ENCODE measurements around the gene LMF1. TPM values are rescaled to one million over a fixed set of nuclear protein-coding genes. Genes with fewer than 3 reads are reported as not detected.

LMF1 gene
- total and polyA plus RNA-seq, 2 of the 8 experiments (the other 6 are each of a cell fraction or from before 2014, with no cell fraction given): 3.5 to 9.1 TPM

DNA sequence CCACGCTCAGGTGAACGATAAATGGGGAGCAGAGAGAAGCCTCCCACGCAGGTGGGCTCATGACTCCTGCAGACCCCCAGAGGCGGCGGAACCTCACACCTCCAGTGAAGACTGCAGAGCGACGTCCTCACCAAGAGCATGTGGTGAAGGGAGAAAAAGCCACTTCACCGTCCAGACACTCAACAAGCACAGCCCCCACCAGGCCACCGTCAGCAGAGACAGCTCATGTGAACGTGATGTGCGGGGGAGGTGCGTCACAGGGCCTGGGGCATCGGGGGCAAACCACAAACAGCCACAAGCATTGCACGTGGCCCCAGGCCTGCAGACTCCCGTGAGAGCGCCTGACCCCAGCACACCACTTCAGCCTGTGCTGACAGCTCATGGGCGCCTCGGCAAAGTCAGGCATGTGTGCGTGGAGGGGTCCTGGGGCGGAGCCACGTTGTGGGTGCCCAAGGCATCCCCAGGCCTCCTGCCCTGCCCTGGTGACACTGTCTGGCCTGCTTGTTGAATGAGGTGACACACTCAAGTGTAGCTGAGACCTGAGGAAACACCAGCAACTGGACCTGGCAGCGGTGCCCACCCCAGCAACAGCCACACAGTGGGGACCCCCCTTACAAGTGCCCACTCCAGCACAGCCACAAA lies 19.0 kb downstream of the LMF1 start:
- Histone ChIP-seq H4K8ac (ENCODE audit: extremely low read depth, insufficient read depth, low read length) (no peak overlapping the region), H3K27ac (ENCODE audit: low read depth, low read length) (no peak overlapping the region)
- TF ChIP-seq TBP (IDR thresholded peaks at IDR 0.05; ENCODE audit: low read depth, low read length) (no peak), KDM5A (IDR thresholded peaks at IDR 0.05; ENCODE audit: low read length) (no peak), RBBP5 (IDR thresholded peaks at IDR 0.05; ENCODE audit: borderline replicate concordance, low read depth, low read length) (no peak), SIX5 (IDR thresholded peaks at IDR 0.05; ENCODE audit: low read depth, low read length) (no peak), EP300 (IDR thresholded peaks at IDR 0.05; ENCODE audit: borderline replicate concordance in 1 of 2, low read depth in 2 of 2, low read length in 2 of 2) (no peak), ASH2L (IDR thresholded peaks at IDR 0.05; ENCODE audit: low read length) (no peak), KDM1A (IDR thresholded peaks at IDR 0.05; ENCODE audit: borderline replicate concordance, low read length) (no peak), EZH2 (IDR thresholded peaks at IDR 0.05; ENCODE audit: low read depth, low read length, severe bottlenecking) (no peak), CBX8 (IDR thresholded peaks at IDR 0.05; ENCODE audit: borderline replicate concordance, low read depth, low read length) (no peak)
- TF ChIP-seq, protein P1, sequence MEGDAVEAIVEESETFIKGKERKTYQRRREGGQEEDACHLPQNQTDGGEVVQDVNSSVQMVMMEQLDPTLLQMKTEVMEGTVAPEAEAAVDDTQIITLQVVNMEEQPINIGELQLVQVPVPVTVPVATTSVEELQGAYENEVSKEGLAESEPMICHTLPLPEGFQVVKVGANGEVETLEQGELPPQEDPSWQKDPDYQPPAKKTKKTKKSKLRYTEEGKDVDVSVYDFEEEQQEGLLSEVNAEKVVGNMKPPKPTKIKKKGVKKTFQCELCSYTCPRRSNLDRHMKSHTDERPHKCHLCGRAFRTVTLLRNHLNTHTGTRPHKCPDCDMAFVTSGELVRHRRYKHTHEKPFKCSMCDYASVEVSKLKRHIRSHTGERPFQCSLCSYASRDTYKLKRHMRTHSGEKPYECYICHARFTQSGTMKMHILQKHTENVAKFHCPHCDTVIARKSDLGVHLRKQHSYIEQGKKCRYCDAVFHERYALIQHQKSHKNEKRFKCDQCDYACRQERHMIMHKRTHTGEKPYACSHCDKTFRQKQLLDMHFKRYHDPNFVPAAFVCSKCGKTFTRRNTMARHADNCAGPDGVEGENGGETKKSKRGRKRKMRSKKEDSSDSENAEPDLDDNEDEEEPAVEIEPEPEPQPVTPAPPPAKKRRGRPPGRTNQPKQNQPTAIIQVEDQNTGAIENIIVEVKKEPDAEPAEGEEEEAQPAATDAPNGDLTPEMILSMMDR (IDR thresholded peaks at IDR 0.05; ENCODE audit: control extremely low read depth in 1 of 3, insufficient read depth in 1 of 3, low read depth in 1 of 3, low read length in 3 of 3): no peak

More for the DNA sequence above, 19.0 kb downstream of the LMF1 start:
- Histone ChIP-seq H3K23ac (ENCODE audit: insufficient read length) (no peak overlapping the region), H3K79me1 (ENCODE audit: low read depth, low read length) (no peaks in the 10 kb centered on the region), H3K4me3 (ENCODE audit: extremely low read depth in 1 of 4, insufficient read depth in 2 of 4, low read depth in 3 of 4, low read length in 4 of 4) (no peak overlapping the region), H3K27me3 (replicated peaks in 1 of 4; ENCODE audit: control insufficient read depth in 3 of 4, extremely low read depth in 1 of 4, insufficient read depth in 3 of 4, low read length in 3 of 4) (no peaks in the 10 kb centered on the region; a peak in 1 of 7 replicates), H3K14ac (ENCODE audit: insufficient read length) (no peak overlapping the region), H2BK120ac (replicated peaks; ENCODE audit: low read depth, low read length) (no peak overlapping the region), H3K79me2 (ENCODE audit: control insufficient read depth in 1 of 2, insufficient read depth in 2 of 2, low read length in 2 of 2) (no peaks in the 10 kb centered on the region), H3K9me3 (ENCODE audit: insufficient read depth in 2 of 2, low read depth in 1 of 2, low read length in 1 of 2) (peaks cover 4 to 47% of the 10 kb centered on the region in 2 experiments; a peak in 3 of 4 replicates), H4K91ac (replicated peaks; ENCODE audit: insufficient read length, low read length) (no peak overlapping the region), H3K4ac (replicated peaks; ENCODE audit: insufficient read length, low read depth, low read length) (no peak overlapping the region), H3K18ac (ENCODE audit: extremely low read depth, low read length) (no peak overlapping the region), H2BK20ac (ENCODE audit: low read length) (no peak overlapping the region), H2BK12ac (ENCODE audit: low read depth, low read length) (no peak overlapping the region), H4K5ac (ENCODE audit: insufficient read length, low read depth, low read length) (no peak overlapping the region), H3K56ac (replicated peaks; ENCODE audit: insufficient read length, low read depth, low read length) (no peak overlapping the region), H3K4me1 (replicated peaks in 1 of 4; ENCODE audit: control insufficient read depth in 3 of 4, insufficient read depth in 4 of 4, low read length in 3 of 4) (no peaks in the 10 kb centered on the region), H4K20me1 (replicated peaks in 1 of 2; ENCODE audit: control insufficient read depth in 1 of 2, insufficient read depth in 2 of 2, low read length in 2 of 2) (no peaks in the 10 kb centered on the region), H2BK15ac (ENCODE audit: low read length) (no peak overlapping the region), H3K36me3 (ENCODE audit: control insufficient read depth in 2 of 4, insufficient read depth in 4 of 4, low read length in 3 of 4) (peaks cover 0 to 2% (median 0%) of the 10 kb centered on the region in 4 experiments; a peak in 1 of 8 replicates), H3K9ac (replicated peaks in 1 of 4; ENCODE audit: extremely low read depth in 1 of 4, low read depth in 3 of 4, low read length in 3 of 4) (no peak overlapping the region), H3K4me2 (ENCODE audit: insufficient read depth in 1 of 2, low read depth in 2 of 2, low read length in 2 of 2) (no peak overlapping the region), H2AFZ (ENCODE audit: low read length) (no peak overlapping the region), H2AK5ac (ENCODE audit: low read depth, low read length) (no peak overlapping the region), H3K23me2 (ENCODE audit: low read depth, low read length) (peaks cover 5% of the 10 kb centered on the region; the same call in 1 of the 2 replicates), H2BK5ac (ENCODE audit: low read depth, low read length) (no peak overlapping the region)
- FAIRE-seq (no peak), DNase-seq (ENCODE audit: low read depth in 1 of 2, low spot score in 2 of 2) (no peak)
- ChIA-PET CTCF (ENCODE audit: partially characterized antibody) (interaction anchor here (0.6 kb wide), 1 partner anchor 606 kb away, joined by 4 read pairs; no protein-coding TSS in a partner anchor), POLR2A (ENCODE audit: partially characterized antibody) (no interaction called here)
- 85% methylated on average over 20 of the region's 22 CpGs; no CpG with 5 or more reads in 1 of the 2 experiments for WGBS, 2 experiments (ENCODE audit: extremely low coverage in 1 of 2, insufficient coverage in 1 of 2, insufficient read length in 1 of 2, insufficient replicate concordance in 2 of 2, low coverage in 1 of 2, low lambda C conversion rate in 2 of 2, missing lambda C conversion rate in 1 of 2)

All from H1 (cell line).